ENCODE results near the gene SYNGR1.

GRCh38 chr22:39434721-39435120, 84.9 kb downstream of the SYNGR1 start:
- TF ChIP-seq CTCF (conservative IDR thresholded peaks at IDR 0.05; ENCODE audit: low read depth, low read length) (no peak), EZH2 (IDR thresholded peaks at IDR 0.05; ENCODE audit: low read length, unreplicated experiment) (no peak)

Measured in PC-3 (cell line).